ENCODE measurements around the gene HOXC13.

- TF ChIP-seq CTCF (IDR thresholded peaks at IDR 0.05; ENCODE audit: insufficient read depth, low read depth, low read length) = no peak
- peak; percentile 22 for TF ChIP-seq EZH2 (IDR thresholded peaks at IDR 0.05; ENCODE audit: insufficient read depth, low read length)
These were observed 36.4 kb downstream of the HOXC13 start for GRCh38 chr12:53975064-53975471.
